Keratinocyte (primary cell): Measurements from ENCODE around the gene RHBDL2. TPM values are rescaled to one million over a fixed set of nuclear protein-coding genes. Genes with fewer than 3 reads are reported as not detected.

Experiments used
- polyA plus RNA-seq, 5 experiments: library from polyadenylated mRNA; depleted of rRNA in 3 of 5; stranded (reverse) in 3 of 5; stranded (forward) in 1 of 5; unstranded in 1 of 5; fragments of >200 nt; gene quantifications; 1 replicate in 1 of 5; 2 replicates in 3 of 5; 3 replicates in 1 of 5; pipeline versions ENCODE4 v1.2.1 to v1.2.3, GENCODE V29; 2011 to 2012; ENCODE audit warnings: missing spikeins in 2 of 5, low read depth in 1 of 5, low replicate concordance in 1 of 5
- small RNA-seq, 3 experiments: library from RNA; depleted of rRNA; stranded (forward); fragments of <200 nt; gene quantifications; one replicate each; pipeline ENCODE3, GENCODE V24; 2012; ENCODE audit warnings: low read depth in 3 of 3, low replicate concordance in 1 of 3; ENCODE audit not compliant: insufficient read length in 3 of 3

RHBDL2 gene
- polyA plus RNA-seq, 1 donor (not counting 4 experiments of a cell fraction or from before 2014, with no cell fraction given): 7.9 TPM

Small RNAs within 50 kb of the gene (small RNA-seq; reads per million reads assigned to genes)
- gene GJA9-MYCBP: 0 reads per million in 3 experiments
- 0 reads per million in 3 experiments for gene RF00019
- gene RNU6-605P: 0 reads per million in 3 experiments

Other genes starting within 250 kb of the RHBDL2 start
- gene RRAGC, start 82.1 kb downstream of the RHBDL2 start, polyA plus RNA-seq: 28.8 to 37.8 TPM (median 29.0 TPM) in 3 replicates
- gene MYCBP, start 68.5 kb downstream of the RHBDL2 start, polyA plus RNA-seq: 22.4 to 39.9 TPM (median 23.9 TPM) in 3 replicates
- gene GJA9, start 60.2 kb downstream of the RHBDL2 start, polyA plus RNA-seq: 0.11 to 0.45 TPM (median 0.38 TPM) in 3 replicates
- gene AKIRIN1, start 49.4 kb upstream of the RHBDL2 start, polyA plus RNA-seq: 68.4 to 111 TPM (median 82.3 TPM) in 3 replicates
- 709 to 977 TPM (median 742 TPM) in 3 replicates for gene NDUFS5, start 84.5 kb upstream of the RHBDL2 start, polyA plus RNA-seq